HEK293 (cell line): ENCODE results near the gene CFAP58.

ENCODE experiments used
- CTCF ChIA-PET: fragments of 350-600 bp; formaldehyde crosslinking; extraction: SDS; loops from one replicate; lab custom pipeline; 2021; ENCODE audit warnings: antibody characterized with exemption; lab: Yijun Ruan, JAX
- POLR2A ChIA-PET: fragments of 300-600 bp; formaldehyde crosslinking; extraction: SDS; loops from one replicate; lab custom pipeline; 2020; ENCODE audit warnings: antibody characterized with exemption, inconsistent platforms; lab: Yijun Ruan, JAX
- H3K27ac ChIP-seq: fragments of 200-500 bp; sonication (Bioruptor generic); 2 replicates; pipeline ENCODE4 v1.5.1; 2014; ENCODE audit warnings: low read depth, low read length, control low read depth, inconsistent platforms; ENCODE audit errors: extremely low read depth
- H3K36me3 ChIP-seq, 2 experiments: fragments of 200-500 bp in 1 of 2; sonication (Bioruptor generic) in 1 of 2; 1 replicate in 1 of 2; 2 replicates in 1 of 2; pipeline ENCODE4 v1.5.1; 2014 to 2017; ENCODE audit warnings: inconsistent platforms in 2 of 2, low read length in 2 of 2; ENCODE audit not compliant: control insufficient read depth in 2 of 2, insufficient read depth in 1 of 2
- H3K4me1 ChIP-seq: fragments of 200-500 bp; sonication (Bioruptor generic); 2 replicates; pipeline ENCODE4 v1.5.1; 2014; ENCODE audit warnings: mild to moderate bottlenecking, low read length, inconsistent platforms; ENCODE audit not compliant: control insufficient read depth, insufficient read depth
- H3K4me3 ChIP-seq: 2 replicates; pipeline ENCODE4 v1.5.1; 2011; ENCODE audit warnings: low read depth, mild to moderate bottlenecking, control low read depth, low read length, moderate library complexity
- H3K9me3 ChIP-seq: fragments of 200-500 bp; sonication (Bioruptor generic); 2 replicates; pipeline ENCODE4 v1.5.1; 2014; ENCODE audit warnings: low read depth, low read length, inconsistent platforms; ENCODE audit not compliant: control insufficient read depth, insufficient read depth
- BCL11B ChIP-seq: fragments of 450-650 bp; formaldehyde crosslinking; IDR thresholded peaks from 2 replicates; pipeline ENCODE4 v1.5.1; 2016; ENCODE audit warnings: low read depth, missing biosample characterization, missing genetic modification characterization
- ELK4 ChIP-seq: IDR thresholded peaks from 2 replicates; pipeline ENCODE4 v1.6.1; 2011; ENCODE audit warnings: mild to moderate bottlenecking, low read depth, low read length, borderline replicate concordance
- HOXA7 ChIP-seq: sonication (generic); formaldehyde crosslinking; IDR thresholded peaks from 2 replicates; pipeline ENCODE4 v1.8.1; 2022; ENCODE audit warnings: missing genetic modification reagents, borderline replicate concordance
- PRDM4 ChIP-seq: fragments of 450-650 bp; formaldehyde crosslinking; IDR thresholded peaks from 2 replicates; pipeline ENCODE4 v1.5.1; 2017; ENCODE audit warnings: missing biosample characterization, missing genetic modification characterization
- ZBTB11 ChIP-seq: fragments of 450-650 bp; formaldehyde crosslinking; conservative IDR thresholded peaks from 2 replicates; pipeline ENCODE4 v1.5.1; 2016; ENCODE audit warnings: low read depth, missing biosample characterization, missing genetic modification characterization
- ZFP37 ChIP-seq: fragments of 450-650 bp; formaldehyde crosslinking; IDR thresholded peaks from 2 replicates; pipeline ENCODE4 v1.5.1; 2016; ENCODE audit warnings: missing biosample characterization, missing genetic modification characterization
- ZNF132 ChIP-seq: fragments of 450-650 bp; formaldehyde crosslinking; IDR thresholded peaks from 2 replicates; pipeline ENCODE4 v1.5.1; 2017; ENCODE audit warnings: missing biosample characterization, missing genetic modification characterization, borderline replicate concordance
- ZNF2 ChIP-seq: fragments of 450-650 bp; formaldehyde crosslinking; IDR thresholded peaks from 2 replicates; pipeline ENCODE4 v1.5.1; 2016; ENCODE audit warnings: missing biosample characterization, missing genetic modification characterization
- ZNF24 ChIP-seq: fragments of 450-650 bp; formaldehyde crosslinking; IDR thresholded peaks from 2 replicates; pipeline ENCODE4 v1.5.1; 2016; ENCODE audit warnings: missing biosample characterization, missing genetic modification characterization
- ZNF266 ChIP-seq: fragments of 450-650 bp; formaldehyde crosslinking; IDR thresholded peaks from 2 replicates; pipeline ENCODE4 v1.5.1; 2016; ENCODE audit warnings: missing biosample characterization, missing genetic modification characterization, low read depth
- ZNF274 ChIP-seq, 2 experiments: fragments of 200-500 bp in 1 of 2; fragments of 450-650 bp in 1 of 2; sonication (Bioruptor generic) in 1 of 2; formaldehyde crosslinking in 1 of 2; IDR thresholded peaks; 2 replicates each; pipeline versions ENCODE4 v1.5.1 to v1.6.1; 2014 to 2016; ENCODE audit warnings: borderline replicate concordance in 1 of 2, inconsistent platforms in 1 of 2, low read length in 1 of 2, missing biosample characterization in 1 of 2, missing genetic modification characterization in 1 of 2
- ZNF302 ChIP-seq: fragments of 450-650 bp; formaldehyde crosslinking; IDR thresholded peaks from 2 replicates; pipeline ENCODE4 v1.5.1; 2016; ENCODE audit warnings: missing biosample characterization, missing genetic modification characterization, low read depth
- ZNF350 ChIP-seq: fragments of 450-650 bp; formaldehyde crosslinking; IDR thresholded peaks from 2 replicates; pipeline ENCODE4 v1.5.0; 2017; ENCODE audit warnings: missing biosample characterization, mild to moderate bottlenecking, missing genetic modification characterization
- ZNF354C ChIP-seq: fragments of 450-650 bp; formaldehyde crosslinking; IDR thresholded peaks from 2 replicates; pipeline ENCODE4 v1.5.1; 2016; ENCODE audit warnings: missing biosample characterization, missing genetic modification characterization, low read depth, borderline replicate concordance
- ZNF426 ChIP-seq: fragments of 450-650 bp; formaldehyde crosslinking; IDR thresholded peaks from 2 replicates; pipeline ENCODE4 v1.5.1; 2017; ENCODE audit warnings: missing biosample characterization, missing genetic modification characterization, mild to moderate bottlenecking, inconsistent platforms, moderate library complexity
- ZNF521 ChIP-seq: fragments of 450-650 bp; formaldehyde crosslinking; IDR thresholded peaks from 2 replicates; pipeline ENCODE4 v1.5.1; 2017; ENCODE audit warnings: missing biosample characterization, mild to moderate bottlenecking, missing genetic modification characterization
- ZNF548 ChIP-seq: fragments of 450-650 bp; formaldehyde crosslinking; IDR thresholded peaks from 2 replicates; pipeline ENCODE4 v1.5.1; 2016; ENCODE audit warnings: missing biosample characterization, missing genetic modification characterization
- ZNF555 ChIP-seq: fragments of 450-650 bp; formaldehyde crosslinking; conservative IDR thresholded peaks from 2 replicates; pipeline ENCODE4 v1.5.1; 2017; ENCODE audit warnings: missing biosample characterization, mild to moderate bottlenecking, missing genetic modification characterization, inconsistent platforms
- ZNF624 ChIP-seq: fragments of 450-650 bp; formaldehyde crosslinking; IDR thresholded peaks from 2 replicates; pipeline ENCODE4 v1.5.1; 2017; ENCODE audit warnings: missing biosample characterization, missing genetic modification characterization
- ZNF658 ChIP-seq: fragments of 450-650 bp; formaldehyde crosslinking; IDR thresholded peaks from 2 replicates; pipeline ENCODE4; 2016; ENCODE audit warnings: missing biosample characterization, missing genetic modification characterization
- ZNF677 ChIP-seq: fragments of 450-650 bp; IDR thresholded peaks from 2 replicates; pipeline ENCODE4 v1.5.0; 2018; ENCODE audit warnings: missing biosample characterization, mild to moderate bottlenecking, missing genetic modification characterization, moderate library complexity
- ZNF704 ChIP-seq: fragments of 450-650 bp; formaldehyde crosslinking; IDR thresholded peaks from 2 replicates; pipeline ENCODE4 v1.5.1; 2016; ENCODE audit warnings: missing biosample characterization, missing genetic modification characterization
- ZNF747 ChIP-seq: fragments of 450-650 bp; formaldehyde crosslinking; IDR thresholded peaks from 2 replicates; pipeline ENCODE4 v1.5.1; 2016; ENCODE audit warnings: missing biosample characterization, missing genetic modification characterization
- ZNF76 ChIP-seq: fragments of 450-650 bp; formaldehyde crosslinking; IDR thresholded peaks from 2 replicates; pipeline ENCODE4; 2016; ENCODE audit warnings: low read depth, missing biosample characterization, missing genetic modification characterization, borderline replicate concordance
- ZSCAN16 ChIP-seq: fragments of 450-650 bp; formaldehyde crosslinking; IDR thresholded peaks from 2 replicates; pipeline ENCODE4 v1.5.1; 2016; ENCODE audit warnings: missing biosample characterization, missing genetic modification characterization
- TF ChIP-seq, protein P1 (sequence below): fragments of 450-650 bp; formaldehyde crosslinking; IDR thresholded peaks from 2 replicates; pipeline ENCODE4 v1.5.1; 2016; ENCODE audit warnings: missing biosample characterization, missing genetic modification characterization
- TF ChIP-seq, protein P2 (sequence below): fragments of 450-650 bp; formaldehyde crosslinking; IDR thresholded peaks from 2 replicates; pipeline ENCODE4; 2016; ENCODE audit warnings: missing biosample characterization, missing genetic modification characterization

The CFAP58 gene

DNA sequence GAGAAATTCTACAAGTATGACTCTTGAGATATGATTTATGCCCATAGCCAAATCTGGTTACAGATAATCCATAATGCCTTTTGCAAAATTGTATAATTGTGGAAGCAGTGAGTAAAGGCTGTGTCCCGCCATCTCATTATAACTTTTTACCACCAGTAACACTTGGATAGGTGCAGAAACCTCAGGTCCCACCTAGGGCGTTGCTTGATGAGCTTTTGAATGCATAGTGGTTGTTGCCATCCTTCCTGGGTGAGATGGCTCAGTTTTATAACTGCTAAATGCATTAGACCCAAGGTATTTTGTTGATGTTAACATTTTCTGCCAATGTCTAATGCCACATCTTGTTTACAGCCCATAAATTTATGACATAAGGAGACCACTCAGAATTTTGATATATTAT is 42.9 kb downstream of the CFAP58 start (continued):
- TF ChIP-seq, protein P1, sequence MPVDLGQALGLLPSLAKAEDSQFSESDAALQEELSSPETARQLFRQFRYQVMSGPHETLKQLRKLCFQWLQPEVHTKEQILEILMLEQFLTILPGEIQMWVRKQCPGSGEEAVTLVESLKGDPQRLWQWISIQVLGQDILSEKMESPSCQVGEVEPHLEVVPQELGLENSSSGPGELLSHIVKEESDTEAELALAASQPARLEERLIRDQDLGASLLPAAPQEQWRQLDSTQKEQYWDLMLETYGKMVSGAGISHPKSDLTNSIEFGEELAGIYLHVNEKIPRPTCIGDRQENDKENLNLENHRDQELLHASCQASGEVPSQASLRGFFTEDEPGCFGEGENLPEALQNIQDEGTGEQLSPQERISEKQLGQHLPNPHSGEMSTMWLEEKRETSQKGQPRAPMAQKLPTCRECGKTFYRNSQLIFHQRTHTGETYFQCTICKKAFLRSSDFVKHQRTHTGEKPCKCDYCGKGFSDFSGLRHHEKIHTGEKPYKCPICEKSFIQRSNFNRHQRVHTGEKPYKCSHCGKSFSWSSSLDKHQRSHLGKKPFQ (tag by site-specific recombination): no peak
- TF ChIP-seq, protein P2, sequence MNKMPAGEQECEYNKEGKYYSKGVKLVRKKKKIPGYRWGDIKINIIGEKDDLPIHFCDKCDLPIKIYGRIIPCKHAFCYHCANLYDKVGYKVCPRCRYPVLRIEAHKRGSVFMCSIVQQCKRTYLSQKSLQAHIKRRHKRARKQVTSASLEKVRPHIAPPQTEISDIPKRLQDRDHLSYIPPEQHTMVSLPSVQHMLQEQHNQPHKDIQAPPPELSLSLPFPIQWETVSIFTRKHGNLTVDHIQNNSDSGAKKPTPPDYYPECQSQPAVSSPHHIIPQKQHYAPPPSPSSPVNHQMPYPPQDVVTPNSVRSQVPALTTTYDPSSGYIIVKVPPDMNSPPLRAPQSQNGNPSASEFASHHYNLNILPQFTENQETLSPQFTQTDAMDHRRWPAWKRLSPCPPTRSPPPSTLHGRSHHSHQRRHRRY (tag by site-specific recombination): no peak
- TF ChIP-seq ZNF274 (IDR thresholded peaks at IDR 0.05; ENCODE audit: low read length) (no peak), ZNF274 (tag by site-specific recombination; IDR thresholded peaks at IDR 0.05; ENCODE audit: borderline replicate concordance) (no peak), ZNF521 (no peak), ZNF2 (tag by site-specific recombination) (no peak), ZNF677 (tag by site-specific recombination) (no peak), ZNF350 (tag by site-specific recombination) (no peak), ZNF354C (tag by site-specific recombination) (no peak), ZNF24 (no peak)

DNA sequence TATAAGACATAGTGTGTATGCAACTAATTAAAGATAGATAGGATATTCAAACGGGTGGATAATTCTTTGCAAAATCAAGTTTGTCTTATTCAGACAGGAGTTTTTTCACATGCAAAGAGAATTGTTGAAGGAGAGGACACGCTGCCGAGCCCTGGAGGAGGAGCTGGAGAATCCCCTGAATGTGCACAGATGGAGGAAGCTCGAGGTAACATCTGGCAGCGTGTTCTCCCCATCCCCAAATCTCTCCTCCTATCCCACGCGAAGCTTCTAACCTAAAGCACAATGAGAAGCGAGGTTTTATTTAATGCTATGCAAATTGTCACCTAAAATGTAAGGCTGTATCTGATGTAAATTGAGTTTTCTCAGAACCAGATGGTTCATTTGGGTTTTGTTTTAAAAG is 50.0 kb downstream of the CFAP58 start:
- Histone ChIP-seq H3K27ac (no peak overlapping the region), H3K9me3 (no peaks in the 10 kb centered on the region), H3K4me1 (no peaks in the 10 kb centered on the region), H3K4me3 (no peak overlapping the region), H3K36me3 (no peaks in the 10 kb centered on the region)
- ChIA-PET POLR2A (no interaction called here), CTCF (interaction anchor here (0.6 to 2.6 kb wide), 4 partner anchors 46 to 219 kb away, joined by 3 to 8 read pairs (median 4); no protein-coding TSS in a partner anchor)
- TF ChIP-seq ZNF132: no peak
- TF ChIP-seq BCL11B (tag by site-specific recombination): no peak
- no peak for TF ChIP-seq ZNF747 (tag by site-specific recombination)
- no peak for TF ChIP-seq ELK4
- TF ChIP-seq ZNF302 (tag by site-specific recombination): no peak
- TF ChIP-seq PRDM4 (tag by site-specific recombination): no peak
- TF ChIP-seq HOXA7 (CRISPR knock-in tag): no peak
- TF ChIP-seq ZNF548 (tag by site-specific recombination): no peak
- no peak for TF ChIP-seq ZSCAN16 (tag by site-specific recombination)
- no peak for TF ChIP-seq ZNF658 (tag by site-specific recombination)
- TF ChIP-seq ZNF624: no peak
- no peak for TF ChIP-seq ZNF426
- no peak for TF ChIP-seq ZNF555
- no peak for TF ChIP-seq ZFP37 (tag by site-specific recombination)
- no peak for TF ChIP-seq ZNF76 (tag by site-specific recombination)
- TF ChIP-seq ZBTB11: no peak
- TF ChIP-seq ZNF266 (tag by site-specific recombination): no peak
- TF ChIP-seq ZNF704 (tag by site-specific recombination): no peak
